Heart right ventricle (tissue), 16 donors: ENCODE measurements around the gene RGS6. TPM values are rescaled to one million over a fixed set of nuclear protein-coding genes. Genes with fewer than 3 reads are reported as not detected.

Experiments used
- ATAC-seq, 8 donors: fragments of 200-7000 bp; cut with Tn5 transposase; one replicate each; pipeline ENCODE4 v1.9.1; 2020; ENCODE audit warnings: mild to moderate bottlenecking in 8 of 8, moderate library complexity in 8 of 8, moderate number of reproducible peaks in 1 of 8
- DNase-seq, 2 donors: peaks; one replicate each; pipeline ENCODE4 v3.0.0-alpha.2; 2020
- H3K27ac ChIP-seq, 10 donors: fragments of 200-600 bp; sonication (generic) in 2 of 10; one replicate each; pipeline versions ENCODE4 v1.5.0 to v1.8.0; 2020 to 2022; ENCODE audit warnings: mild to moderate bottlenecking in 3 of 10
- H3K27me3 ChIP-seq, 7 donors: fragments of 200-600 bp; one replicate each; pipeline ENCODE4 v1.8.0; 2021 to 2022; ENCODE audit warnings: mild to moderate bottlenecking in 2 of 7
- H3K36me3 ChIP-seq, 9 donors: fragments of 200-600 bp; sonication (generic) in 1 of 9; one replicate each; pipeline versions ENCODE4 v1.5.0 to v1.8.0; 2020 to 2022; ENCODE audit warnings: mild to moderate bottlenecking in 2 of 9
- H3K4me1 ChIP-seq, 9 donors: fragments of 200-600 bp; sonication (generic) in 1 of 9; one replicate each; pipeline versions ENCODE4 v1.5.0 to v1.8.0; 2020 to 2022; ENCODE audit warnings: mild to moderate bottlenecking in 4 of 9
- H3K4me3 ChIP-seq, 10 donors: fragments of 200-600 bp; sonication (generic) in 2 of 10; one replicate each; pipeline versions ENCODE4 v1.5.0 to v1.8.0; 2020 to 2022; ENCODE audit warnings: mild to moderate bottlenecking in 7 of 10, moderate library complexity in 2 of 10
- H3K9me3 ChIP-seq, 11 donors: fragments of 200-600 bp in 10 of 11; sonication (generic) in 2 of 11; one replicate each; pipeline versions ENCODE4 v1.5.0 to v1.8.0; 2013 to 2022; ENCODE audit warnings: mild to moderate bottlenecking in 2 of 11, control low read depth in 1 of 11, moderate library complexity in 1 of 11
- WGBS, 2 donors: extraction: QIAGEN DNeasy Blood & Tissue Kit; methylation state at CpG; one replicate each; pipeline ENCODE4 v1.1.7; 2013; ENCODE audit warnings: inconsistent platforms in 1 of 2; 5-methylcytosine and 5-hydroxymethylcytosine counted together
- intact Hi-C, 10 donors: fragments of 100-400 bp; cut with DNase I; formaldehyde crosslinking; loops; one replicate each; pipeline versions ENCODE4 v1.11.1 to v1.14.2; 2022
- polyA plus RNA-seq, 2 donors: library from polyadenylated mRNA; stranded (reverse); fragments of 200-250 nt; gene quantifications; one replicate each; pipeline ENCODE4 v1.2.3, GENCODE V29; 2013
- total RNA-seq, 10 donors: library from RNA; stranded (reverse); fragmentation: NEBNext Ultra II Directional in 3 of 10; extraction: Animal tissue kit (Norgen Biotek cat#: 25700) in 3 of 10; gene quantifications; one replicate each; pipeline versions ENCODE4 v1.2.1 to v1.2.4, GENCODE V29; 2021 to 2023
- TF ChIP-seq, protein P1 (sequence below), 9 donors: fragments of 200-600 bp; sonication (generic) in 2 of 9; IDR thresholded peaks; one replicate each; pipeline versions ENCODE4 v1.5.0 to v1.8.0; 2021 to 2022; ENCODE audit warnings: antibody characterized with exemption in 9 of 9, mild to moderate bottlenecking in 5 of 9, moderate library complexity in 1 of 9
- donor health status: Arrhythmogenic right ventricular cardiomyopathy.
- donor health status: ischemic (EF 13 %, LVEDD 7.1; RV severe dilation, severe dysfunction).
- donor health status: healthy with polysubstance abuse.
- donor health status: DM: no; HTN: yes; CAD: no.
- donor health status: DM: no; HTN: no; CAD: no.
- donor health status: ischemic (EF 25% LVEDD 6.9; RV normal size, moderate dysfunction).
- donor health status: ischemic (EF 25% LVEDD 5.7; RV mildly dilated, moderate dysfunction).
- donor health status: healthy.
- donor health status: DM: yes; HTN: yes; CAD: no.
- donor health status: Ischemic cardiomyopathy.
- donor health status: ischemic (EF 35%, LVEDD 5.7; RV mildly dilated, moderate dysfunction).
- donor health status: nonischemic (EF 11% LVEDD 7.7; RV severe dilation, severe dysfunction).
- donor health status: DM: yes; HTN: yes; CAD: no.
- donor health status: PGD.
- donor health status: ischemic (EF 29% LVEDD 5.4; RV normal size, mild dysfunction).
- donor health status: nonischemic (EF 23%, LVEDD 6.1; RV moderate dilation, normal function).

RGS6 gene
- total and polyA plus RNA-seq, 12 donors = 1.2 to 31.9 (median 19.0) TPM

DNA sequence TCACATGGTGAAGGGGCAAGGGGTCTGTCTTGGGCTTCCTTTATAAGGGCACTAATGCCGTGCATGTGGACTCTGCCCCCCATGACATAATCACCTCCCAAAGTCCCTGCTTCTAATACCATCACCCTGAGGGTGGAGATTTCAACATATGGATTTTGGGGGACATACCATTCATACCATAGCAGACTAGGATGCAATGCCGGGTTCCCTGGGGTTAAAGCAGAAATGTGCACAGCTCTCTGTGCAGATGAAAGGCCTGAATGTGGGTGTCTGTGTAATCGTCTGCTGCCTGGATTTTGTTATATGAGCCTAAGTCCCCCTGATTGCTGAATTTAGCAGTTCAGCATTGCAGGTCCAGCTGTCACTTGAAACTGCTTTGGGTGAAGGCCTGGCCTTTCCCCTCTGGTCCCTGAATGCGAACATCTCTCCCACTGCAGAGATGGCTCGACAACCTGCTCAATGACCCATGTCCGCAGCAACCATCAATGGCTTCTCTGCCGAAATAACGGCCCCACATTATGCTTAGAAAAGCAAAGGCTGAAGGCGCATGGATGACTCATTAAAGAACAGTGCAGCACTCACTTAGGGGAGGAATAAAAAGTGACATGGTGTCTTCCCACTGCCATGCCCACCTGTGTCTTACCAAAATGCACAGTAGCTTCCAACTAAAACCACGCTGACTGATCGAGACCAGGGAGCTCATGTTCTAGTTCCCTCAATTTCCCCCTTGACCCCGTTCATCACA lies 675.3 kb downstream of the RGS6 start:
- Histone ChIP-seq H3K27ac (no peak overlapping the region), H3K4me3 (no peak overlapping the region), H3K9me3 (no peaks in the 10 kb centered on the region), H3K4me1 (peaks cover 0 to 25% (median 7%) of the 10 kb centered on the region in 9 donors), H3K27me3 (no peaks in the 10 kb centered on the region), H3K36me3 (no peaks in the 10 kb centered on the region)
- 92 to 95% methylated on average over 12 of the region's 12 CpGs for WGBS, 2 donors
- TF ChIP-seq, protein P1, sequence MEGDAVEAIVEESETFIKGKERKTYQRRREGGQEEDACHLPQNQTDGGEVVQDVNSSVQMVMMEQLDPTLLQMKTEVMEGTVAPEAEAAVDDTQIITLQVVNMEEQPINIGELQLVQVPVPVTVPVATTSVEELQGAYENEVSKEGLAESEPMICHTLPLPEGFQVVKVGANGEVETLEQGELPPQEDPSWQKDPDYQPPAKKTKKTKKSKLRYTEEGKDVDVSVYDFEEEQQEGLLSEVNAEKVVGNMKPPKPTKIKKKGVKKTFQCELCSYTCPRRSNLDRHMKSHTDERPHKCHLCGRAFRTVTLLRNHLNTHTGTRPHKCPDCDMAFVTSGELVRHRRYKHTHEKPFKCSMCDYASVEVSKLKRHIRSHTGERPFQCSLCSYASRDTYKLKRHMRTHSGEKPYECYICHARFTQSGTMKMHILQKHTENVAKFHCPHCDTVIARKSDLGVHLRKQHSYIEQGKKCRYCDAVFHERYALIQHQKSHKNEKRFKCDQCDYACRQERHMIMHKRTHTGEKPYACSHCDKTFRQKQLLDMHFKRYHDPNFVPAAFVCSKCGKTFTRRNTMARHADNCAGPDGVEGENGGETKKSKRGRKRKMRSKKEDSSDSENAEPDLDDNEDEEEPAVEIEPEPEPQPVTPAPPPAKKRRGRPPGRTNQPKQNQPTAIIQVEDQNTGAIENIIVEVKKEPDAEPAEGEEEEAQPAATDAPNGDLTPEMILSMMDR (IDR thresholded peaks at IDR 0.05) = no peak
- intact Hi-C loops = no loop called here
- no peak for ATAC-seq
- DNase-seq = no peak

DNA sequence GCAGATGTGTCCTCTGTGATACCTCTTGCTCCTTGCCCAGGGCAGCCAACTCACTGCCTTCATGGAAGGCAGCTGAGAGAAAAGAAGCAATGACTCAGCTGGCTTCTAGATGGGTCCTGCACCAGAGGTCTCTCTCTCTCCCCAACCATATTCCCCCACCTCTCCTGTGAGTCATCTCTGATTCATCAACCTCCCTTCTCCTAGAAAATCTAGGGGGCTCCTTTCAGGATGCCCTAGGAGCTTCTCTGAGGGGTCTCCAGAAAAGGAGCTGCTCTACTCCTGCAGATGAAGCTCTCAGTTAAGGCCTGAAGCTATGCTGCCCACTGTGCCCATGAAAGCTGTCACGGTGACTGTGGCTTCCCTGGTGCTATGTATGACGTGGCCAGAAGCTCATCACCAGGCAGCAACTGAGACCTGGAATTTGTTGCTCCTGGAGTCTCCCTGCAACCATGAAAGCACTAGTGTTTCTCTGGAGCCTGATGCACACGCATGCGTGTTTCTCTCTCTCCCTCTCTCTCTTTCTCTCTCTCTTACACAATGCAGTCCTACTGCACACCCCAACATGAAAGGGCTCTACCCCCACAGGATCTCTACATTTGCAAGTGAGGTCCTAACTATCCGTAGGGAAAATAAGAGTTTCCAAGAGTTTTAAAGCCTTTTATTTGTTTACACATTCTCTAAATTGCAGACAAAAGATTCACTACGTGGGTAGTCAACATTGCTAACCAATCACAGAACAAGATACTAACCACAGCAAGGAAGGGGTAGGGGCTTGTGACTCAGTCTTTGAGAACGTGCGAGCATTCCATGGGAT lies 676.4 kb downstream of the RGS6 start:
- WGBS, 2 donors = 89 to 94% methylated on average over 8 of the region's 8 CpGs
- no peak for DNase-seq

DNA sequence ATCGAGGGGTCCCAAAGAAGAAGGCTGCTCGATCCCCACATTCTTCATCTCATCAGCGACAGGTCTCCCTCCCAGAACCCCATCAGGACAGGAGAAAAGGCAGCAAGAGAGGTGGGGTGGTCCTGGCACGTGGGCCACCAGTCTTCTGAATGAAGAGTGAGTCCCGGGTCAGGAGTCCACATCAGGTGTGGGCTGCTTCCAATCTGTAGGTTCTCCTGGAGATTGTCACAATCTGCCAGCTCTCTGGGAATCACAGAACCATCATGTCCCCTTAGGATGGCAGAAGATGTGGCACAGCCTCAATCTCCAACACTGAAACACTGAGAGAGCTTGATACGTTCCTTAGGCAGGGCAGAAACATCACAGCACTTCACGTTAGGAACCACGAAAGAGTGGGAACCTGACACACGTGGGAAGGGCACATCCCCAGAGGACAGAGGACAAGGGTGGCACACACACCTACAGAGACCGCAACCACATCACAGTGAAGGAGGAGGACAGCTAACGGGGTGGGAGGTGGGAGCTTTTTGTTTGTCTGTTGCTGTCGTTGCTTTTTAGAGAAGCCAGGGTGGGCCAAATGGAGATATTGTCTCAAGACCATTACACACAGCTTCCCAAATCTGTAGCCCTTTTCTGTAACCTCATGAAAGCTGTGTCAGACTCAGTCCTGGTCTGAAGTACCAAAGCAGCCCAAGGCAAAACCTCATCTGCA lies 677.1 kb downstream of the RGS6 start:
- H3K36me3 ChIP-seq = no peaks in the 10 kb centered on the region
- H3K4me3 ChIP-seq = no peak overlapping the region
- H3K27ac ChIP-seq = no peak overlapping the region
- TF ChIP-seq, protein P1 (IDR thresholded peaks at IDR 0.05) = no peak
- 92% methylated on average over 12 of the region's 12 CpGs for WGBS, 2 donors
- H3K4me1 ChIP-seq = peaks cover 14 to 44% (median 23%) of the 10 kb centered on the region in 9 donors
- no peaks in the 10 kb centered on the region for H3K9me3 ChIP-seq
- intact Hi-C loops = no loop called here
- DNase-seq (no peak), ATAC-seq (no peak)
- H3K27me3 ChIP-seq = no peaks in the 10 kb centered on the region

More for the DNA sequence above, 676.4 kb downstream of the RGS6 start:
- no peaks in the 10 kb centered on the region for H3K36me3 ChIP-seq
- H3K4me1 ChIP-seq = peaks cover 6 to 36% (median 15%) of the 10 kb centered on the region in 9 donors
- TF ChIP-seq, protein P1 (IDR thresholded peaks at IDR 0.05) = no peak
- no peak overlapping the region for H3K27ac ChIP-seq
- no peak for ATAC-seq
- H3K9me3 ChIP-seq = no peaks in the 10 kb centered on the region
- no peak overlapping the region for H3K4me3 ChIP-seq
- no peaks in the 10 kb centered on the region for H3K27me3 ChIP-seq
- intact Hi-C loops = no loop called here
